Natural killer cell (primary cell): ENCODE data around the gene TCAF1. TPM values are rescaled to one million over a fixed set of nuclear protein-coding genes. Genes with fewer than 3 reads are reported as not detected.

Experiments used
- ATAC-seq, 3 donors: fragments of 150-1000 bp in 2 of 3; fragments of 200-7000 bp in 1 of 3; cut with Tn5 transposase; 1 replicate in 1 of 3; 2 replicates in 2 of 3; pipeline ENCODE4 v1.10.0; 2021; ENCODE audit warnings: mild to moderate bottlenecking in 2 of 3, moderate library complexity in 2 of 3
- DNase-seq, 2 donors: peaks; one replicate each; pipeline versions ENCODE4 v3.0.0 to v3.0.0-alpha.2; 2013 to 2021; ENCODE audit warnings: mixed read lengths in 1 of 2
- H3K27ac ChIP-seq: one replicate; pipeline ENCODE4 v1.5.1; 2013; ENCODE audit warnings: mild to moderate bottlenecking, low read length
- H3K27me3 ChIP-seq: one replicate; pipeline ENCODE4 v1.6.1; 2013; ENCODE audit warnings: low read length; ENCODE audit not compliant: control insufficient read depth, insufficient read depth
- H3K36me3 ChIP-seq: one replicate; pipeline ENCODE4 v1.6.1; 2013; ENCODE audit warnings: low read length; ENCODE audit not compliant: control insufficient read depth, insufficient read depth
- H3K4me1 ChIP-seq: one replicate; pipeline ENCODE4 v1.6.1; 2013; ENCODE audit warnings: low read length; ENCODE audit not compliant: control insufficient read depth, insufficient read depth
- H3K4me3 ChIP-seq: one replicate; pipeline ENCODE4 v1.5.1; 2013; ENCODE audit warnings: low read length
- H3K9me3 ChIP-seq: one replicate; pipeline ENCODE4 v1.6.1; 2013; ENCODE audit warnings: low read length; ENCODE audit not compliant: control insufficient read depth, insufficient read depth
- H3K27ac Mint-ChIP-seq, 2 donors: one replicate each; pipeline ENCODE4 v1.8.0; 2022; ENCODE audit warnings: mild to moderate bottlenecking in 2 of 2, mixed read lengths in 2 of 2, moderate library complexity in 1 of 2
- H3K27me3 Mint-ChIP-seq, 2 donors: one replicate each; pipeline ENCODE4 v1.8.0; 2022; ENCODE audit warnings: low read depth in 2 of 2, mixed read lengths in 2 of 2
- H3K36me3 Mint-ChIP-seq: one replicate; pipeline ENCODE4 v1.8.0; 2022; ENCODE audit warnings: mixed read lengths
- H3K4me1 Mint-ChIP-seq, 2 donors: one replicate each; pipeline ENCODE4 v1.8.0; 2022; ENCODE audit warnings: mixed read lengths in 2 of 2
- H3K4me3 Mint-ChIP-seq: one replicate; pipeline ENCODE4 v1.8.0; 2022; ENCODE audit warnings: mild to moderate bottlenecking, moderate library complexity, mixed read lengths
- H3K9me3 Mint-ChIP-seq, 2 donors: one replicate each; pipeline ENCODE4 v1.8.0; 2022; ENCODE audit warnings: mixed read lengths in 2 of 2
- CTCF ChIP-seq: fragments of 200-600 bp; IDR thresholded peaks from one replicate; pipeline ENCODE4 v1.8.0; 2022; ENCODE audit warnings: antibody characterized with exemption
- WGBS: methylation state at CpG from one replicate; pipeline ENCODE4 v1.1.7; 2013; ENCODE audit warnings: missing lambda C conversion rate; ENCODE audit not compliant: insufficient coverage; 5-methylcytosine and 5-hydroxymethylcytosine counted together
- intact Hi-C: fragments of 100-400 bp; cut with micrococcal nuclease; formaldehyde crosslinking; loops from one replicate; pipeline ENCODE4 v1.14.2; 2022
- total RNA-seq, 4 donors: library from RNA; stranded (reverse); fragments of 120-200 nt in 1 of 4; gene quantifications; one replicate each; pipeline versions ENCODE4 v1.2.3 to v1.2.4, GENCODE V29; 2013 to 2022

Gene TCAF1
- total RNA-seq, 3 donors from 2014 or later (not counting 1 experiment from before 2014, with no cell fraction given): 12.7 to 24.5 (median 18.8) TPM

- H3K27me3 ChIP-seq: peaks cover under 1% of the 10 kb centered on the region
- no peaks in the 10 kb centered on the region for H3K4me1 Mint-ChIP-seq
- H3K9me3 ChIP-seq: peaks cover 2% of the 10 kb centered on the region
- H3K36me3 ChIP-seq: no peaks in the 10 kb centered on the region
- intact Hi-C loops: no loop called here
- H3K9me3 Mint-ChIP-seq: no peaks in the 10 kb centered on the region
- peaks cover 5 to 8% of the 10 kb centered on the region in 2 donors for H3K27me3 Mint-ChIP-seq
- ATAC-seq (no peak), DNase-seq (no peak)
- H3K36me3 Mint-ChIP-seq: no peaks in the 10 kb centered on the region
- H3K27ac Mint-ChIP-seq: no peak overlapping the region
- H3K4me1 ChIP-seq: no peaks in the 10 kb centered on the region
- H3K4me3 Mint-ChIP-seq: no peak overlapping the region
- H3K27ac ChIP-seq: no peak overlapping the region
- no peak overlapping the region for H3K4me3 ChIP-seq
- 84% methylated on average over 4 of the region's 5 CpGs for WGBS
- TF ChIP-seq CTCF: no peak
Measured at GRCh38 chr7:143938379-143939243, 36.6 kb upstream of the TCAF1 start.

- Mint-ChIP-seq H3K27ac (no peak overlapping the region), H3K36me3 (no peaks in the 10 kb centered on the region), H3K27me3 (peaks cover 6 to 15% of the 10 kb centered on the region in 2 donors), H3K4me3 (no peak overlapping the region), H3K9me3 (peaks cover 0 to 3% of the 10 kb centered on the region in 2 donors), H3K4me1 (no peaks in the 10 kb centered on the region)
- ATAC-seq: no peak
- intact Hi-C loops: no loop called here
- Histone ChIP-seq H3K27ac (no peak overlapping the region), H3K27me3 (peaks cover 2% of the 10 kb centered on the region), H3K36me3 (no peaks in the 10 kb centered on the region), H3K4me1 (no peaks in the 10 kb centered on the region), H3K9me3 (peaks cover 4% of the 10 kb centered on the region), H3K4me3 (no peak overlapping the region)
- DNase-seq: no peak
- 67% methylated on average over 3 of the region's 4 CpGs for WGBS
- no peak for TF ChIP-seq CTCF
Measured at GRCh38 chr7:143936087-143937009, 34.4 kb upstream of the TCAF1 start.

GRCh38 chr7:143934526-143935325, 32.8 kb upstream of the TCAF1 start, which contains the start of gene OR2F2:
Gene OR2F2 (plus strand): TSS chr7:143935233. CDS start chr7:143935233, 0 bp downstream.
- intact Hi-C loops: no loop called here

More at GRCh38 chr7:143934526-143935325, 32.8 kb upstream of the TCAF1 start, which contains the start of gene OR2F2:
- Histone ChIP-seq H3K4me1 (no peaks in the 10 kb centered on the region), H3K27me3 (peaks cover 2% of the 10 kb centered on the region), H3K27ac (no peak within 1 kb of the TSS), H3K4me3 (no peak within 1 kb of the TSS), H3K9me3 (peaks cover 4% of the 10 kb centered on the region), H3K36me3 (no peaks in the 10 kb centered on the region)
- H3K27ac Mint-ChIP-seq: no peak within 1 kb of the TSS
- no peaks in the 10 kb centered on the region for H3K36me3 Mint-ChIP-seq
- H3K27me3 Mint-ChIP-seq: peaks cover 6 to 19% of the 10 kb centered on the region in 2 donors
- no peaks in the 10 kb centered on the region for H3K4me1 Mint-ChIP-seq
- H3K9me3 Mint-ChIP-seq: peaks cover 0 to 3% of the 10 kb centered on the region in 2 donors
- ATAC-seq (no peak), DNase-seq (no peak)
- 93% methylated on average over 1 of the region's 3 CpGs for WGBS
- no peak for TF ChIP-seq CTCF
- H3K4me3 Mint-ChIP-seq: no peak within 1 kb of the TSS
